GM19193 (cell line): ENCODE results near the gene TAS2R38.

ENCODE experiments used
- POLR2A ChIP-seq: IDR thresholded peaks from 4 replicates; pipeline ENCODE4 v1.6.1; 2011; ENCODE audit not compliant: insufficient read depth, insufficient read length; ENCODE audit errors: extremely low read depth

Gene TAS2R38

GRCh38 chr7:141946796-141947195, 26.8 kb downstream of the TAS2R38 start, which contains the start of gene CLEC5A:
Gene CLEC5A (minus strand): TSS chr7:141946974. CDS start chr7:141946292, 682 bp downstream.
- TF ChIP-seq POLR2A, result no peak

DNA sequence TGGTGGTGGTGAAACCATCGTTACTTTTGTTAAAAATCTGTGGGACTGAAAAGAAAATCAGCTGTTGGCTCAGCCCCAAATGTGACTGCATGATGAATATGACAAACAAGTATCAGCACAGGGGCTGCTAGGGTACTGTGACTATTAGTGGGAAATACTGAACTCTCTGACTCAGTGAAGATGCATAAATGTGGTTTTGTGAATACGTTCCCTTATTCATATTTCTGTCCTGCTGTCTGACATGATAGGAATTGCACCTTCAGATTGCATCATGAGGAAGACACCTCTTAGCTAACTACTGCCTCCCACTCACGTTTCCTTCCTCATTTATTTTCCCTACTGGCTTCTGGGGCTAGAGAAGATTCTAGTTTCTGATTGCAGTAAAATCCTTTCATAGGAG, 28.2 kb downstream of the TAS2R38 start:
- no peak for TF ChIP-seq POLR2A

GRCh38 chr7:141944811-141945210, 28.8 kb downstream of the TAS2R38 start:
- TF ChIP-seq POLR2A, result no peak

GRCh38 chr7:141943846-141944245, 29.7 kb downstream of the TAS2R38 start:
- no peak for TF ChIP-seq POLR2A

- no peak for TF ChIP-seq POLR2A
These were observed 32.5 kb downstream of the TAS2R38 start for GRCh38 chr7:141941075-141941474.

- TF ChIP-seq POLR2A, result no peak
These were observed 43.4 kb downstream of the TAS2R38 start for GRCh38 chr7:141930211-141930610.

- no peak for TF ChIP-seq POLR2A
These were observed 44.8 kb downstream of the TAS2R38 start for GRCh38 chr7:141928845-141929195.

GRCh38 chr7:141928146-141928844, 45.3 kb downstream of the TAS2R38 start:
- TF ChIP-seq POLR2A, result no peak
